ENCODE measurements around the gene SYTL2. TPM values are rescaled to one million over a fixed set of nuclear protein-coding genes. Genes with fewer than 3 reads are reported as not detected.
"Not testable (repeated sequence)": the region's sequence is repeated elsewhere in the genome, so short reads cannot be mapped to it uniquely, and the experiment has no call there.

The SYTL2 gene, protein sequence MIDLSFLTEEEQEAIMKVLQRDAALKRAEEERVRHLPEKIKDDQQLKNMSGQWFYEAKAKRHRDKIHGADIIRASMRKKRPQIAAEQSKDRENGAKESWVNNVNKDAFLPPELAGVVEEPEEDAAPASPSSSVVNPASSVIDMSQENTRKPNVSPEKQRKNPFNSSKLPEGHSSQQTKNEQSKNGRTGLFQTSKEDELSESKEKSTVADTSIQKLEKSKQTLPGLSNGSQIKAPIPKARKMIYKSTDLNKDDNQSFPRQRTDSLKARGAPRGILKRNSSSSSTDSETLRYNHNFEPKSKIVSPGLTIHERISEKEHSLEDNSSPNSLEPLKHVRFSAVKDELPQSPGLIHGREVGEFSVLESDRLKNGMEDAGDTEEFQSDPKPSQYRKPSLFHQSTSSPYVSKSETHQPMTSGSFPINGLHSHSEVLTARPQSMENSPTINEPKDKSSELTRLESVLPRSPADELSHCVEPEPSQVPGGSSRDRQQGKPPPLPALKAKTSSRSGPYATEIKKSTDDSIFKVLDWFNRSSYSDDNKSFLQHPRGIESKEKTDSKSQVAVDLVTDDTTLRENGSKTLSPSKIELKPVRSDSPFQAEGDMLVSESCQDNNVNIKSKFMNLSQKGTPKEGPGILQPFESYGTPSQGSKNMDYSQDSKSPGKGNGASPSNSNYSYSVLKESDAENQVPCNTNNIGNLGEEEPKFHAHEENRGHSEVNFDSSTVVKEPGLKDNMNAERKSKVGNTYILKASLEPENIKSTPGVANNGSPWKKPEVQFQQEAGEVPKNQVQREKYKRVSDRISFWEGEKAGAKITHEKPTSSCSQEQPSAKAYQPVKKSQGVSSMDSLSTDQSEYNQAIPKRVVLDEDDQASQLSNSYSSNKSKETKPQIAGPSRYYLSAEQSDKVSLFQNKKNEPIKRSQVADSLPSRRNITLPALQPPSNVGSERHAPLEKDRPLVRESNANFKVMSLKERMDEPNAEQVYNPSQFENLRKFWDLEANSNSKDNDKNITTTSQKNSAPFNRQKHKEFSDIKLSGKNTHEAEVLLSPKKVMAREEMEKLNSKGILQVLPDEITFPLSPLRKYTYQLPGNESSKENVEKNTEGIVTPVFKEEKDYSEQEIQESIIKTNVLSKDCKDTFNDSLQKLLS (N-terminal part only)
- total RNA-seq: 39.8 and 165 TPM in 2 replicates
- 148 and 387 TPM in 2 replicates for polyA plus RNA-seq
- 80.4 and 184 TPM in 2 replicates for polyA plus RNA-seq (2012)
- polyA minus RNA-seq (ENCODE audit: low replicate concordance): 5.8 and 19.0 TPM in 2 replicates

DNA sequence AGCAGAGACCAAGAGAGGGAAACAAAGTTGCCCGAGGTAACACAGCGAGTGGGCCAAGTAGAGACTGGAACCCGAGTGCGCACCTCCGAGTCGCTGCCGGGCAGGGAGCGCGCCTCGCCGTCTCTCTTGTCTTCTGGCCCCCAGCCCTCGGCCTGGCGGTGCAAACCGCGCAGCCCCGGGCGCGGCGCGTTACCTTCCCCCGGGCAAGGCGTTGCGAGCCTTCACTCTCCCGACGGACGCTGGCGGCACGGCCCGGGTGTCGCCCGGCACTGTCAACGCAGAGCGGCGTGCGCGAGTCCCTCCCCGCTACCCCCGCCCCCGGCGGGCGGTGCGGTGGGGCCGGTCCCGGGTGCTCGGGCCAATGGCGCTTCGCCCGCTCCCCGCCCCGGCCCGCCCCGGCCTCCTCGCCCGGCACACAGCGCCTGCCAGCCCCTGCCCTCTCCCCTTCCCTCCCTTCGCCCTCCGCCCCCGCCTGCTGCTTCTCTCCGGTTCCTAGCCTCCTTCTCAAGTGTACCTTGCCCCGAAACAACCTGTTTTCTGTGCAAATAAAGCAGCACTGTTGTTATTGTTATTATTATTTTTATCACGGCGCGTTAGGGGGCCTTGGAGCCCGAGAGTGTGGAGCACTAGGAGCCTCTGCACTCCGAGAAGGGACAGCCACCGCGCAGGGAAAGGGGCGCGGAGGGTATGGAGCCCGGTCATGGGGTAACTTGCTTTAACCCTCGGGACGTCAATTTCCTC lies at the start of gene SYTL2:
SYTL2 (minus strand) TSS at position 271 of the 741 bp plus-strand sequence. CDS start 53,416 bp downstream, outside the sequence.
- peak within 1 kb of the TSS; percentile 16 for H3K27ac ChIP-seq (ENCODE audit: insufficient read depth, low read length)
- H3K4me3 ChIP-seq (replicated peaks in 1 of 4; ENCODE audit: control extremely low read depth in 1 of 4, insufficient read depth in 1 of 4, low read depth in 3 of 4, low read length in 4 of 4): peak within 1 kb of the TSS; percentile 44 to 74 (median 63)
- H4K20me1 ChIP-seq (ENCODE audit: control insufficient read depth, extremely low read depth, insufficient read depth, low read length): no peaks in the 10 kb centered on the region
- H3K36me3 ChIP-seq (ENCODE audit: control insufficient read depth, insufficient read depth, low read length): no peaks in the 10 kb centered on the region
- TF ChIP-seq EZH2 (IDR thresholded peaks at IDR 0.05; ENCODE audit: low read length, missing control alignments): no peak
- TF ChIP-seq, protein P1, sequence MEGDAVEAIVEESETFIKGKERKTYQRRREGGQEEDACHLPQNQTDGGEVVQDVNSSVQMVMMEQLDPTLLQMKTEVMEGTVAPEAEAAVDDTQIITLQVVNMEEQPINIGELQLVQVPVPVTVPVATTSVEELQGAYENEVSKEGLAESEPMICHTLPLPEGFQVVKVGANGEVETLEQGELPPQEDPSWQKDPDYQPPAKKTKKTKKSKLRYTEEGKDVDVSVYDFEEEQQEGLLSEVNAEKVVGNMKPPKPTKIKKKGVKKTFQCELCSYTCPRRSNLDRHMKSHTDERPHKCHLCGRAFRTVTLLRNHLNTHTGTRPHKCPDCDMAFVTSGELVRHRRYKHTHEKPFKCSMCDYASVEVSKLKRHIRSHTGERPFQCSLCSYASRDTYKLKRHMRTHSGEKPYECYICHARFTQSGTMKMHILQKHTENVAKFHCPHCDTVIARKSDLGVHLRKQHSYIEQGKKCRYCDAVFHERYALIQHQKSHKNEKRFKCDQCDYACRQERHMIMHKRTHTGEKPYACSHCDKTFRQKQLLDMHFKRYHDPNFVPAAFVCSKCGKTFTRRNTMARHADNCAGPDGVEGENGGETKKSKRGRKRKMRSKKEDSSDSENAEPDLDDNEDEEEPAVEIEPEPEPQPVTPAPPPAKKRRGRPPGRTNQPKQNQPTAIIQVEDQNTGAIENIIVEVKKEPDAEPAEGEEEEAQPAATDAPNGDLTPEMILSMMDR (conservative IDR thresholded peaks at IDR 0.05 in 1 of 2, IDR thresholded peaks at IDR 0.05 in 1 of 2; ENCODE audit: low read depth in 1 of 2, low read length in 2 of 2): no peak
- H3K27me3 ChIP-seq (ENCODE audit: control insufficient read depth, insufficient read depth, low read length): no peaks in the 10 kb centered on the region
- no peaks in the 10 kb centered on the region for H3K9me3 ChIP-seq (ENCODE audit: control insufficient read depth, insufficient read depth, low read depth, low read length)
- H3K4me2 ChIP-seq (ENCODE audit: extremely low read depth, insufficient read depth, low read length): peak within 1 kb of the TSS; percentile 85
- H2AFZ ChIP-seq (ENCODE audit: low read length): peak within 1 kb of the TSS; percentile 27
- H3K9ac ChIP-seq (ENCODE audit: insufficient read depth, low read length): peak within 1 kb of the TSS; percentile 17
- DNase-seq (ENCODE audit: low read depth in 2 of 2): peak; percentile 34 to 61
- H3K79me2 ChIP-seq (ENCODE audit: control insufficient read depth, insufficient read depth, low read length): no peaks in the 10 kb centered on the region
- H3K4me1 ChIP-seq (ENCODE audit: control insufficient read depth, extremely low read depth, insufficient read depth, low read length): peaks cover 6% of the 10 kb centered on the region

GRCh38 chr11:85859541-85859940 lies 48.6 kb upstream of the SYTL2 start:
- not testable (repeated sequence) for H3K4me3 ChIP-seq (replicated peaks in 1 of 4; ENCODE audit: control extremely low read depth in 1 of 4, insufficient read depth in 1 of 4, low read depth in 3 of 4, low read length in 4 of 4)

GRCh38 chr11:85857098-85857497 lies 46.2 kb upstream of the SYTL2 start:
- Histone ChIP-seq H3K27me3 (ENCODE audit: control insufficient read depth, insufficient read depth, low read length) (no peaks in the 10 kb centered on the region), H3K27ac (ENCODE audit: insufficient read depth, low read length) (no peak overlapping the region), H3K4me2 (ENCODE audit: extremely low read depth, insufficient read depth, low read length) (no peak overlapping the region), H3K4me1 (ENCODE audit: control insufficient read depth, extremely low read depth, insufficient read depth, low read length) (peaks cover 4% of the 10 kb centered on the region), H3K79me2 (ENCODE audit: control insufficient read depth, insufficient read depth, low read length) (no peaks in the 10 kb centered on the region), H4K20me1 (ENCODE audit: control insufficient read depth, extremely low read depth, insufficient read depth, low read length) (no peaks in the 10 kb centered on the region), H3K9ac (ENCODE audit: insufficient read depth, low read length) (no peak overlapping the region), H3K9me3 (ENCODE audit: control insufficient read depth, insufficient read depth, low read depth, low read length) (no peaks in the 10 kb centered on the region), H2AFZ (ENCODE audit: low read length) (no peak overlapping the region), H3K4me3 (replicated peaks in 1 of 4; ENCODE audit: control extremely low read depth in 1 of 4, insufficient read depth in 1 of 4, low read depth in 3 of 4, low read length in 4 of 4) (no peak overlapping the region), H3K36me3 (ENCODE audit: control insufficient read depth, insufficient read depth, low read length) (no peaks in the 10 kb centered on the region)
- DNase-seq (ENCODE audit: low read depth in 2 of 2): no peak
- TF ChIP-seq, protein P1 (conservative IDR thresholded peaks at IDR 0.05 in 1 of 2, IDR thresholded peaks at IDR 0.05 in 1 of 2; ENCODE audit: low read depth in 1 of 2, low read length in 2 of 2): no peak
- TF ChIP-seq EZH2 (IDR thresholded peaks at IDR 0.05; ENCODE audit: low read length, missing control alignments): no peak

More at GRCh38 chr11:85859541-85859940, 48.6 kb upstream of the SYTL2 start:
- not testable (repeated sequence) for H2AFZ ChIP-seq (ENCODE audit: low read length); H3K27ac ChIP-seq (ENCODE audit: insufficient read depth, low read length); H3K9ac ChIP-seq (ENCODE audit: insufficient read depth, low read length); H3K79me2 ChIP-seq (ENCODE audit: control insufficient read depth, insufficient read depth, low read length); H3K4me2 ChIP-seq (ENCODE audit: extremely low read depth, insufficient read depth, low read length); H4K20me1 ChIP-seq (ENCODE audit: control insufficient read depth, extremely low read depth, insufficient read depth, low read length); H3K9me3 ChIP-seq (ENCODE audit: control insufficient read depth, insufficient read depth, low read depth, low read length); H3K36me3 ChIP-seq (ENCODE audit: control insufficient read depth, insufficient read depth, low read length); H3K27me3 ChIP-seq (ENCODE audit: control insufficient read depth, insufficient read depth, low read length); DNase-seq (ENCODE audit: low read depth in 2 of 2); H3K4me1 ChIP-seq (ENCODE audit: control insufficient read depth, extremely low read depth, insufficient read depth, low read length)
